HG03378 (cell line): Measurements from ENCODE around the gene SWAP70.

Experiments used
- ATAC-seq: cut with Tn5 transposase; IDR thresholded peaks from one replicate; pipeline ENCODE4 v1.9.1; 2021; ENCODE audit warnings: mild to moderate bottlenecking, moderate library complexity; ENCODE audit not compliant: unreplicated experiment

Gene SWAP70

DNA sequence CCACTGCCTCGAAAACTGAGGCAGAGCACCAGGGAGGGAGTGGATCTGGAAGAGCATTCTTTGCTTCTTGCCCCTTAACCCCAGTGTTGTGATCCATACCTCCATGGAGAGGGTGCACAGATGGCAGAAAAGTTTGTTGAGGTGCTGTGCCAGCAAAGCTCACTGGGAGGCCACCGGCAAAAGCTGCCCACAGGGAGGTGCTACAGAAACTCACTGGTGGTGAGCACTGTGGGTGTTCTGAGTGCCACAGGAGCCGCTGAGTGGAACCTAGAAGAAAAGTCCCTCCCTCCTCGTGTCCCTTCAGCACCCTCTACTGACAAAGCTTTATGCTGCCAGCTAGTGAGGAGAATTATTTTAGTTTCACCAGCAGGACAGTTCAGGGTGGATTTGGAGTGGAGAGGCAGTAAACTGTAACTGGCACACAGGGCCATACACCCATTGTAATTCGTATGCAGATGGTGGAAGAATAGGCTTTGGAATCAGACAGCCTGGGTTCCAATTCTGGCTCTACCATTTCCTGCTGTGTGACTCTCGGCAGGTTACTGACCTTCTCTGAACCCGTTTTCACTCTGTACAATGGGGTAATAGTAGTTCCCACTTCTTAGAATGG lies 84.6 kb downstream of the SWAP70 start:
- peak; percentile 57 for ATAC-seq

DNA sequence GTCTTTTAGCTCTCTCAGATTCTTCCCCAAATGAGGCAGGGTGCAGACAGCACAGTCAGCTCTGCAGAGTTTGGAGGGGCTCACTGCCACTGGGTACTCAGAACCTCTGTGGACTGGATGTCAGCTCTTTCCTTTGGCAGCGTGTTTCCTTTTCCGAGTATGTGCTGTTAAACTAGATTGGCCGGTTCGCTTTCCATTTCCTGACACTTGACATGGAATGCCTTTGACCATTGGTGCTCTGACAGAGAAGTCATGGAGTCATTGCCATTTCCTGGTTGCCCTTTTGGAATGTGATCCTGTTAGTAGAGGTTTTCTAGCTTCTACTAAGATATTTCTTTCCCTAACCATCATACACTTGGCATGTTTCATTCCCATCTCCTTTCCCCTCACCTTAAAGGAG lies 86.7 kb downstream of the SWAP70 start:
- ATAC-seq = no peak

DNA sequence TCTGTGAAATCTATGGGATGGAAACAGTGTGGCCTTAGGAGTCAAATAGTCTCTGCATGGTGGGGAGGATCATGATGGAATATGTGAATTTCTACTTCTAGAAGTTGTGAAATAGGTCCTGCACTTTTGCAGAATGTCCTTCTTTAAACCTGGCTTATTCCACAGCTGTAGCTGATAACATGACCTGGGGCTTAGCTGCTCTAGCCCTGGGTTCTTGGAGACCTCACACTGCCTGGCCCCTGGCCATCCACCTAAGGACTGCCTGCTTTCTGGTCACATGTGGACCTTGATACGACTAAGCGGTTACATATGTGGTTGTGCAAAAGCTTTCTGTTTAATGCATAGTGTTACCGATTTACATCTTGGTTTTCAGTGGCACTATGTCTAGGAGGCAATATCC lies 88.2 kb downstream of the SWAP70 start:
- no peak for ATAC-seq

DNA sequence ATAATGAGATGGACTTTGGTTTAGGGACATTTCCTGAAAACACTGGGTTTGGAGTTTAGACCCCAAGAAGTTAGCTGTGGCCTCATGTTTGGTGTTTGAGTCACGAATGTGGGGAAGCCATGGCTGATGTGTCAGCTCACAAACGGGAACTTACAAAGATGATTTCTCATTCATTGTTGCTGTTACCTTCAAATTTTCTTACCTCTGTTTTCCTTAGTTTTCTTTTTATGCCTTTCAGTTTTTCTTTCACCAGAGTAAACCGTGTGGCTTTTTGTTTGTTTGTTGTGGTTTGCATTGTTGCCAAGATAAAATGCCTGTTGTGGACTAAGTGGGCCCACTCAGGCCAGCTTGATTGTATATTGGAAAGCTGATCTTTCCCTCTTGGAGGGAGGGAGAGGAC lies 89.1 kb downstream of the SWAP70 start:
- ATAC-seq = no peak

DNA sequence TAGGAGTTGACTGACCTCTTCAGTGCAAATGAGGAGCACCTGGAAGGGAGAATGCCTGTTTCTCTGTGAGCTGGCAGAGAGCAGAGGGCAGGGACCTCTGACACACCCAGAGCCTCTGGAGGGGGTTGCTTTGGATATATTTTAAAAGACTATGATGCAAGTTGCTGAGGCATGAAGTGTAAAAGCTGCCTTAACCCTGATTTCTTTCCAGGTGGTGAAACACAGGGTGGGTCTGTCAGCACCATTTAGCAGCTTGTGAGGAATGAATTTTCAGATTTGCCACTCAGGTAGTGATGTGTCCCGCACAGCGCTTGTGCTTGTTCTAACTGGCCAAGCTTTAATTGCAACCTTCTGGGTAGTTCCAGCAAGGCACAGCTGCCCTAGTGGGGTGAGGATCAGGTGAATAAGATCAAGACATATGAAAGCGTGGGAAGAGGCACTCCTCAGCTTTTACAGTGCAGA lies 90.2 kb downstream of the SWAP70 start:
- ATAC-seq = no peak

DNA sequence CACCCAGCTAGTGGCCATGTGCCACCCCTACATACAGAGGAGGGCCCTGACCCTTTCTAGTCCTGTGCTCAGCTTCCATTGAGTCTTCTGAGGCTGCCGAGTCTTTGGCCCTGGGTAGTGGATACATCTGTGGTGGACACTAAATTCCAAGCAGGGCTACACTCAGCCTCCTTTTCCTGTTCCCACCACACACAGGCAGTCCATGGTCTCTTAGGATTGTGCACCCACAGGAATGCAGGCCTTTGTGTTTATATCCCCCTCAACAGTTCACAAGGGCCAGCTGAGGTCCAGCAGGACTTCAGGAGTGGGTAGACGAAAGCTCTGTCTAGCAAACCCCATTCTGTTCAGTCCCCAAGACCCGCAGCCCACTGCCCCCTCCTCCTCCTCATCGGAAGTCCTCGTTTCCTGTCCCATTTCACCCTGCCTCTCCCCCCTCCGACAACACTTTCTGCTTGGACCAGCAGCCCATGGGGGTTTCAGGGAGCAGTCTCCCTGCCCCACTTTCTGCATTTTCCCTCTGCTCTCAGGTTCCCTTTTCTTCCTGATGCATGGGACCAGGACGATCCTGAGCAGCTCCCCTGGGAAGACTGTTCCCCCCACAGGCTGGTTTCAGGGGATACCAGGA lies 91.8 kb downstream of the SWAP70 start:
- no peak for ATAC-seq

DNA sequence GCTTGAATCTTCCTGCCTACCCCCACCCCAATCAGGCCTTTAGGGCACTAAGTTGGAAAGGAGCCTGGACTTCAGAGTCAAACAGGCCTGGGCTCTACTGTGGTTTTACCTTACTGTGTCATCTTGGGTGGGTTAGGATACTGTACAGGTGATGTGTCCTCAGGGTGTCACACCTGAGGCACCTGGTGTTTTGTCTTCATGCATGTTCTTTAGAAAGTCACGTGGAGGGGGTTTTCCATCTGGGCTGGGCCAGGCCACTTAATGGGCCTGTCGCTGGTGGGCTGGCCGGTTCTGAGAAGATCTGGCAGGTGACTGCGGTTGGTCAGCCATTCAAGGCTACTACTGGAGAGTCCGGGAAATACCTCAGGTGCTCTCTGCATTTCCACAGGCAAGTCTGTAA lies 92.6 kb downstream of the SWAP70 start:
- ATAC-seq = no peak

DNA sequence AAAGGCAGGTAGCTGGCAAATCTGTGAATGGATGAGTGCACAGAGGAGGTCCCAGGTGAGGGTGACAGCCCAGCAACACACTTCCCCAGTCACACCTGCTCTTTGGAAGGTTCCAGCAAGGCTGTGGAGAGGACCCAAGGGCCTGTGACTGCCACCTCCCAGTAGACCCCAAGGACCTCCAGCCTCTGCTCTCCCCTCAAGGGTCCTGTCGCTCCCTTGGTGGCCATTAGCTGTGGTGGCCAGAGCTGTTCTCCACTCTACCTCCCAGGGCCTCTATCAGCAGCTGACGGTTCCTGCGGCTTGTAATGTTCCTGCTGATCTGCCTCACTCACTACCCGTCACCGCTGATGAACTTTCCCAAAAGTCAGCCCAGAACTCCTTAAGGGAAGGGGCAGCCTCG lies 93.0 kb downstream of the SWAP70 start:
- ATAC-seq = no peak

DNA sequence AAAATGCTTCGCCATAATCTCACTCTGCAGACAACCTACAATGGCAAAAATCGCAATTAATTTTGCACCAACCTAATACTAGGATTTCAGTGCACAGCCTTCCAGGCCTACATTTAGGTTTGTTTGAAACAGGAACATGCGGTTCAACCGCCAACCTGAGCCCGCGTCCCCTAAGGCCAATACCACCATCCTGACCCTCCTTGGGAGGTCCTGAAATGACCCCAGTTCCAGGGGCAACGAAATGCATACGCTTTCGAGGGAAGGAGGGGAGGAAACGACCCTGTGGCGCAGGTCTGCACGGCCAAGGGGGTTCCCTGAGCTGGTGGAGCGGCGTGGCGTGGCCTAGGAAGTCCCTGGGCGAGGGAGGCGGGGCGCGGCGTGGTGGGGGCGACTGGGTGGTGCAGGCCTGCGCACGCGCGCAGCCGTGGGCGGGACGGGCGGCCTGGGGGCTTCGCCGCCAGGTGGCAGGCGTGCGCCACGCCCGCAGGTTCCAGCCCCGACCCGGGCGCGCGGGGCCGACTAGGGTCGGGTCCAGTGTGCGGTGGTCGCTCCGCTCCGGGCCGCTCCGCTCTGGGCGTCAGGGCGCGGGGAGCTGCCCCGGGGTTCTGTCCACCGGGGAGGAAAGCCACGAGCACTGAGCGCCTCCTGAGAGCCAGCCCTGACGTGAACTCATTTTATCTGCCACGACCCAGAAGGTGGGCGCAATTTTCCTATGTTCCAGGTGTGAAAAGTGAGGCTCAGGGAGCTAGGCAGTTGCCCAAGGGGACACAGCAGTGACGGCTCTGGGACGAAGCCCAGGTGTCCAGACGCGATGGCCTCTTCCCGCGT lies 94.1 kb downstream of the SWAP70 start:
- ATAC-seq = no peak

DNA sequence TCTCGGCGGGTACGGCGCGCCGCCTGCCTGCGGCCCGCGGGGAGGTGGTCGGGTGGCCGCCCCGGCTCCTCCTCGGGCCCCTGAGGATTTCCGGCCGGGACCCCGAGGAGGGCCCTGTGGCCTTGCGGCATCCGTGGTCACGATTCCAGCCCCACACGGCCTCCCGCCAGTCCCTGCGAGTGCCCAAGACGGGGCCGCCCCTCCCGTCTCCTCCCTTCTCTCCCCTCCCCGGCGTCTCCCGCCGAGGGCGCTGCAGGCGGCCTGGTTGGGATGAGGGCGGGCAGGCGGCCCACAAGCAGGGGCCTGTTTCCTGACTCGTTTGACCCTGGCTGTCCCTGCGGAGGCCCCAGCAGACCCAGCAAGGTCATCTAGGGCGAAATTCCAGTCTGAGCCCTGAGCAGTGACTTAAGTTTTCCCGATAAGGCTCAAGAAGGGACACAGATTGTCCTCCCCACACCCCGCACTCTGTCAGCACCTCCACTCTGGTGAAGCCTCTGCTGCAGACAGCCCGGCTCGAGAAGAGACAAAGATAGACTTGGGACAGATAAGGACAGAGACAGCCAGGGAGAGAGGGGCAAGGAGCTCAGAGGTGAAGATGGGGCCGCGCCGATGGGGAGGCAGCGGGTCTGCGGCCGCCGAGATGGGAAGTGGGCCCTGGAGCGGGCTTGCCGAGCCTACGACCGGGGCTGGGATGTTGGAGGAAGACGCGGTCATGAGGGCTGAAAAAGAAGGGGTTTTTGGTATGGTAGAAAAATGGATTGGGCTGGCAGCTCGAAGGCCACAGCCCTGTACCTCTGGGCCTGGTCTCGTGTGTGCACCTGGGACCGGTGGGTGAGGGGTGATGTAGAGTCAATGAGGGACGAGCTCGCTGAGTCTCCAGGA lies 95.0 kb downstream of the SWAP70 start:
- no peak for ATAC-seq

DNA sequence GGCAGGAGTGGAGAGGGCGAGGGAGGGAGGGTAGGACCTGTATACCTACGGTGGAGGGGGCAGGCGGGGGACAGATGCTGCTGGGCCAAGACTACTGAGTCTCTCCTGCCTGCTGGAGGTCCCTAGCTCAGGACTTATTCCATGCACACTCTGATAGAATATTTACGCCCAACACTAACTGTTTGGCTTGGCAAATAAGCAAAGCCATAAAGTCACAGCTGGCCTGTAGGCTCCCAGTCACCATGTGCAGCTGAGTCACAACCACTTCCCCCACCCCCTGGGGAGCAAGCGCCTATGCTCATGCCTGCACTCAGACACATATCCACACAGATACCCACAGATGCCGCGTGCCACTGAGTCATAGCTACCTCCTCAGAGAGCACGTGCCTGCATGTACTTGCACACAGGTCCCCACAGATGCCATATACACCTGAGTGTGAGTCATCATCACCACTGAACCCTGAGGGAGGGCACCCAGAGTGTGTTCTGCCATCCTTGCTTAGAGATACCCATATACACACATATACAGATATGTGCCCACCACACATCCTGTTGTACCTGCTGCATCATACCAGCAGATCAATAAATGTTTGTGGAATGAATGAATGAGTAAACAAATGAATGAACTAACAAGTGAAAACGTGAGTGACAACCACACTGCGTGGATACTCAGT lies 95.8 kb downstream of the SWAP70 start:
- ATAC-seq = peak; percentile 66

DNA sequence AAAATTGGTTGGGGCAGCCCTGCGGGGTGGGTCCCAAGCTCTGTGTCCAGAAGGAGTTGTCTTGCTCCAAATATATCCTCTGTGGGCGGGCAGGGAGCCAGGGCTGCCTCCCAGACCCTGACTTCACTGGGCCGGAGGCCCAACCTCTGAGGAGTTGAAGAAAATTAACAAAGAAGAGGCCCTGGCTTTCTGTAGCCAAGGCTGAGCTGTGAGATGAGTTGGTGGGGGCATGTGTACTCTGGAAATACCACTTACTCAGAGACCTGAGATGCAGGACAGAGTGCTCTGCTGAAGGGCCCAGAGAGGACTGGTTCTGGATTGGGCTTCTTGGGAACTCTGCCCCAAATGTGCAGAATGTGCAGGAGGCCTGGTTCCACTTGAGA lies 96.3 kb downstream of the SWAP70 start:
- ATAC-seq = peak; percentile 1

DNA sequence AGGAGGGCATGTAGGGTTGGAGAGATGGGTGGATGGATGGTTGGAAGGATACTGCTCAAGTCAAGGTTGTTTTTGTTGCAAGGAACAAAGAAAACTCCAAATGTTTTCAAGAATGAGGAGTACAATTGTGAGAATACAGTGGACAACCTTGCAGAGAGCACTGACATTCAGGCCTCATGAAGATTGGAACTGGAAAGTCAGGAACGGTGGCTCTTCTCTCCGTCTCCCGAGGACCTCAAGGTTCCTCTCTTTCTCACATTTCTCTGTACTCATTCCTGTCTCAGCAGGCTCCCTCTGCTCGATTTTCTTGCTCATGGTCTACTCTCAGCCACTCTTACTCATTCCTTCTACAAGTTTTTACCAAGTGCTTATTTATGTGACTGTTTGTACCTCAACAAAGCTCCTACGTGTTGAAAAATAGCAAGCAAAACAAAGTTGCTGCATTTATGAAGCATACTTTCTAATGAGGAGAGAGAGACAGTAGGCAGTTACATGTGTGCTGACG lies 97.6 kb downstream of the SWAP70 start:
- no peak for ATAC-seq

DNA sequence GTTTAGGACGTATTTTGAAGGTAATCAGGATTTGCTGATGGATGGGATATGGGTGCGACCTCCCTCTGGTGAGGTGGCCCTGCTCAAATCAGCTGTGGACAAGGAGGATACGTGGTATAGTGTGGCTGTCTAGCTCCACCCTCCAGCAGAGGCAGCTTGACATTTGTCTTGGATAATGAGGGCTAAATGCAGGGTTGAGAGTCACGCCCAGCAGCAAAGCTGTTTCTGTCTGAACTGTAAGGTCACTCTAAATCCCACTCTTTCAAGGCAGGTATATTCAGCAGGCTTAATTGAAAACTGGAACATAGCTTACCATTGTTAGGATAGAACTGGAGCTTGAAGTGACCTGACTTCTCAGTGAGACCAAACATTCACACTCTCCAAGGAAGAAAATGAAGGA lies 98.7 kb downstream of the SWAP70 start:
- no peak for ATAC-seq

DNA sequence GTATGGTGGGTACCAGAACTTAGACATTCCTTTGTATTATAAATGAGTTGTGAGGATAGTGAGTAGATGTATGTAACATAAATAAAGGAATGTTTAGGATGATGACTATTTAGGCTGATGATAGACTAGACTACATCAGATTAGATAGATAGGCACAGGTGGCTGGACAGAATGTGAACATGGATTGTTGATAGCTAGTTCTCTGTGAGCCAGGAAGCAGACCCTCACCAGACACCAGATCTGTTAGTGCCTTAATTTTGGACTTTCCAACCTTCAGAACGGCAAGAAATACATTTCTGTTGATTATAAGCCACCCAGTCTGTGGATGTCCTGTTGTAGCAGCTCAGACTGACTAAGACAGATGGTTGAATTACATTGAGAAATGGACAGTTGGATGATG lies 99.4 kb downstream of the SWAP70 start:
- ATAC-seq = no peak

DNA sequence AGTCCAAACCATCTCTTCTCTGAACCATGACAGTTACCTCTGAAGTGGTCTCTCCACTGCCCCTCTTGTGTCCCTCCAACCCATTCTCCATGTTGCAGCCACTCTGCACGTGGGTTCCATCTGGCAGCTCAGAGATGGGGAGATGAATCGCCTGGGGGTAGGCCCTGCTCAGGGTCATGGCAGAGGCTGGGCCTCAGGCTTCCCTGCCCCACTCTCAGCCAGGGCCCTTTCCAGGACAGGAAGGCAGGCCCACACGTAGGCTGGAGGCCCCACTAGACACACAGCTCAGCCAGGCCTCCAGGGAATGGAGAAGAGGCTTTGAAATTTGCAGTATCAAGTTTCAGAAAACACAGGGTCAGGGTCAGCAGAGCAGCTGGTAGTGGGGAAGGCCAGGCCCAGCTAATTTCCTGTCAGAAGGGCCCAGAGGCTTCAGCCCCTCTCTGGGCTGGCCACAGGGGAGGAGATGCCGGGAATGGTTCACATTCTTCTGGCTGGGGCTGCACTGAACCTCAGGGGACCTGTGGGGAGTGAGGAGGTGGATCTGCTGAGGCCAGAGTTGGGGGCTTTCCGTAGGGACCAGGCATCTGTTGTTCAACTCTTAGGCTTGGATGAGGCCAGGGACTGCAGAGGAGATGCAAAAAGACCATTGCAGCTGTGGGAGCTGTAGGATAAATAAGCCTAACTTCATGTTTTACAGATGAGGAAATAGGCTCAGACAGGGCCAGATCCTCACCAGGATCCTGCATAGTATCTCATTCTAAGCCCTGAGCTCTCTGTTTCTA lies 101.6 kb downstream of the SWAP70 start:
- no peak for ATAC-seq

DNA sequence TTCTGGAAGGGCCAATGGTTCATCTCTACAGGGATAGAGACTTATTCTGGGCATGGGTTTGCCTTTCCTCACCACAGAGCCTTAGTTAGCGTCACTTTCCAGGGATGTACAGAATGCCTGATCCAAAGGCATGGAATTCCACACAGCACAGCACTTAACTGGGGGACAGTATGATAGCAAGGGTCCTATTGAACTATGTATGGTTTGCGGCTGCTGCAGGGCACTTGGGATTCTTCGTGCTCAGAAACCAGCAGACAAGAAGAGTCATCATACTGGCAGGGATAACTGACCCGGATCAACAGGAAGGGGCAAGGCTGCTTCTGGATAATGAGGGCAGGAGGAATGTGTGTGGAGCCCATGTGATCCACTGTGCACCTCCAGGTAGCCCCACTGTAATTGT lies 105.7 kb downstream of the SWAP70 start:
- no peak for ATAC-seq

DNA sequence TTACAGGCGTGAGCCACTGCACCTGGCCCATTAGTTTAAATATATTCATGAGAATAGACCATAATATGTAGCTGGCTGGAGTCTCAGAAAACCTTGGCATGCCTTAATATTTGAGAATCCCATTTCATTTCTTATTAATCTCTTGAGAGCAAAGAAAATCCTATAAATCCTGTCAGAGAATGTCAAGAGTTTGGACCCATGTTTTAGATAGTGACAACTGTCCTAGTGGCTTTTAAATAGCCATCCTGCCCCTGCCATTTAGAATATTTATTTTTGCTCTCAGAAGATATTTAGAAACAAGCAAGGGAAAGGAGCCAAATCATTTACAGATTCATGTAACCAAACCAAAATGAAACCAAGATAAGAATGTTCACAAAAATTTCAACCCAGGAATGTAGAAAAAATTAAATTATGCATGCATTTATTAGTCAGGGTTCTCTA lies 107.2 kb downstream of the SWAP70 start:
- ATAC-seq = no peak

DNA sequence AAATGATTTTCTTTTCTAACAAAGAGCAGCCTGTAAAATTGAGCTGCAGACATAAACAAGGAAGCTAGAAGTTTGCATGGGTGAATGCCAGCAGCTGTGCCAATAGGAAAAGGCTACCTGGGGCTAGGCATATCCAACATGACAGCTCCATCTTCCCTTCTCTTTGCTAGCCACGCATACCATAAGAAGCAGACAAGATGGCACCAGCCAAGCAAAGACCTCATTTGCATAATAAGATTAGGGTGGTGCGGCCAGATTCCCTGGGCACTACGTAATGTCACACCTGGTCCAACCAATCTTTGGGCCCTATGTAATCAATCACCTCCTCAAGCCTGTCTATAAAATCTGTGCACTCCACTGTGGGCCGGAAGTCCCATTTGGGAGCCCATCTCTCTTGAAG lies 108.3 kb downstream of the SWAP70 start:
- no peak for ATAC-seq

DNA sequence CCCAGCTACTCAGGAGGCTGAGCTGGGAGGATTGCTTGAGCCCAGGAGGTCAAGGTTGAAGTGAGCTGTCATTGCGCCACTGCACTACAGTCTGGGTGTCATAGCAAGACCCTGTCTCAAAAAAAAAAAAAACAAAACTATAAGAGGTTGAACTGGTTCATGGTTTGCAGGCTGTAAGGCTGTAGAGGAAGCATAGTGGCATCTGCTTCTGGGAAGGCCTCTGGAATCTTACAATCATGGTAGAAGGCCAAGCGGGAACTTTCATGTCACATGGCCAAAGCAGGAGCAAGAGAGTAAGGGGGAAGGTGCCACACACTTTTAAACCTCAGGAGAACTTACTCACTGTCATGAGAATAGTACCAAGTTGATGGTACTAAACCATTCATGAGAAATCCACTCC lies 109.6 kb downstream of the SWAP70 start:
- ATAC-seq = no peak
